ENCODE results near the gene APOL3.
"Not testable (repeated sequence)": the region's sequence is repeated elsewhere in the genome, so short reads cannot be mapped to it uniquely, and the experiment has no call there.

APOL3 gene

DNA sequence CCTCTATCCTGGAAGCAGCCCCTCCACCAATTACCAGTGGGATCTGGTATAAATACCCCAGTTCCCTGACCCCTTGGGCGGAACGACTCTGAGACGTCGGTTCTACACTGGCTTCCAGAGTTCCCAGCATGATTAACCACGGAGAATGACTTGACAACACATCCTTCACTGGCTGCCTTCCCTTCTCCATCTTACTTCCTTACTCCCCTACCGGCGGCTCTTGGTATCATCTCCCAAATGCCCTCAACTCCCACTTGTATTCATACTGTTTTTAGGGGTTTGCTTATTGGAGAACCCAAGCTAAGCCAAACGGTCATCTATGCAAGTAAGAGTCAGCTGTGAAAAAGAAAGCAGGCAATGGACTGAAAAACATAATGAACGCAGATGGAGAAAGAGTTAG is 56.1 kb downstream of the APOL3 start:
- H3K4me3 ChIP-seq (ENCODE audit: low read depth, low read length): no peak overlapping the region

- H3K4me3 ChIP-seq (ENCODE audit: low read depth, low read length): no peak overlapping the region
These were observed 56.7 kb downstream of the APOL3 start for GRCh38 chr22:36103891-36104290.

DNA sequence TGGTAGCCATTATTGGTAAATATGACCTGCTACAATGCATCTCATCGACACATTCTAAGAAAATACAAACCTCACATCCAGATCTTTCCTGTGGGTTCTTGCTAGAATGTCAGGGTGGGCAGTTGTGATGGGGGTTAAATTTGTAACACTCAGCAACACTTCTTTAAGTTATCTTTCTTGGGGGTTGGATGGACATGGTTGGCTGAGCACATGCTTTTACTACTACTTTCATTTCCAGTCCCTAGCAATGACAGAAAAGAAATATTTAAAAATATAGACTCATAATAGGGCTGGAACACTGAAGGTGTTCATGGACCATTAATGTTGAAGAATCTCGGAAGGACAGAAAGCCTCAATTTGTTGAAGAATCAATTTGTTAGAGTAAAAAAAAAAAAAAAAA is 57.6 kb downstream of the APOL3 start:
- H3K4me3 ChIP-seq (ENCODE audit: low read depth, low read length): no peak overlapping the region

GRCh38 chr22:36101756-36102155 is 58.8 kb downstream of the APOL3 start:
- no peak overlapping the region for H3K4me3 ChIP-seq (ENCODE audit: low read depth, low read length)

DNA sequence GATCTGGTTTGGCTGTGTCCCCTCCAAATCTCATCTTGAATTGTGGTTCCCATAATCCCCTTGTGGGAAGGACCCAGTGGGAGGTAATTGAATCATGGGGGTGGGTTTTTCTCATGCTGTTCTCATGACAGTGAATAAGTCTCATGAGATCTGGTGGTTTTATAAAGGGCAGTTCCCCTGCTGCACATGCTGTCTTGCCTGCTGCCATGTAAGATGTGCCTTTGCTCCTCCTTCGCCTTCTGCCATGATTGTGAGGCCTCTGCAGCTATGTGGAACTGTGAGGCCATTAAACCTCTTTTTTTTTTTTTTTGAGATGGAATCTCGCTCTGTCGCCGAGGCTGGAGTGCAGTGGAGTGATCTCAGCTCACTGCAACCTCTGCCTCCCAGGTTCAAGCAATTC is 59.6 kb downstream of the APOL3 start:
- H3K4me3 ChIP-seq (ENCODE audit: low read depth, low read length): not testable (repeated sequence)

DNA sequence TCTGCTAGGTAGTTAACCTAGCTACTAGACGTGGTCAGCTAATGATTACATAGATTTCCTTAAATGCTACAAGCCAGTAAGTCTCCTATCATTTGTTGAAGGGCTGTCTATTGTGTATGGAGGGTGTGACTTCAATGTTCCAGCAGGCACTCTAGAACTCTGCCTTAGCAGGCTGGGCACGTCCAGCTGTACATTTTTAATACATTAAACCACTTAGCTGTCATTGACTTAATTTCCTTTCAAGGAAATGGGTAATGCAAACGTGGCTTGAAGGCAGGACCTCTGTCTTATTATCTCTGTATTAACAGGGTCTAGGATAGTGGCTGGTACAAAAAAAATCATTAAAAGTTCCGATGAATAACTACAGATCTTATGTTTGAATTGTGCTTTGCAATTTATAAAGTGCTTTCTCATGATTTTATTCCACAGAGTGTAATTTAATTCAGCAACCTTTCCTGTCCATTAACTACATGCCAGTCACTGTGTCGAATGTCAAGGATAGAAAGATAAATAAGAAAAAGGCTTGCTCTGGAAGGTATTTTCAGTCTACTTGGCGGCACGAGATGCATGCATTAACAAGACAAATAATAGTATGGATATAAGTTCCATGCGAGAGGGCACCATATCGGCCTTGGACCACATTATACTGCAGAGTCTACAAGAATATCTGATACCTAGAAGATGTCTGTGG is 60.3 kb downstream of the APOL3 start:
- H3K4me3 ChIP-seq (ENCODE audit: low read depth, low read length): no peak overlapping the region

- not testable (repeated sequence) for H3K4me3 ChIP-seq (ENCODE audit: low read depth, low read length)
These were observed 61.0 kb downstream of the APOL3 start for GRCh38 chr22:36099561-36099960.

GRCh38 chr22:36097880-36098279 is 62.7 kb downstream of the APOL3 start:
- H3K4me3 ChIP-seq (ENCODE audit: low read depth, low read length): no peak overlapping the region

DNA sequence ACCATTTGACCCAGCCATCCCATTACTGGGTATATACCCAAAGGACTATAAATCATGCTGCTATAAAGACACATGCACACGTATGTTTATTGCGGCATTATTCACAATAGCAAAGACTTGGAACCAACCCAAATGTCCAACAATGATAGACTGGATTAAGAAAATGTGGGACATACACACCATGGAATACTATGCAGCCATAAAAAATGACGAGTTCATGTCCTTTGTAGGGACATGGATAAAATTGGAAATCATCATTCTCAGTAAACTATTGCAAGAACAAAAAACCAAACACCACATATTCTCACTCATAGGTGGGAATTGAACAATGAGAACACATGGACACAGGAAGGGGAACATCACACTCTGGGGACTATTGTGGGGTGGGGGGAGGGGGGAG is 69.8 kb downstream of the APOL3 start:
- not testable (repeated sequence) for H3K4me3 ChIP-seq (ENCODE audit: low read depth, low read length)
